HepG2 (cell line): ENCODE data around the gene C1QTNF1. TPM values are rescaled to one million over a fixed set of nuclear protein-coding genes. Genes with fewer than 3 reads are reported as not detected.

Experiments used
- ATF2 ChIP-seq: sonication (generic); formaldehyde crosslinking; IDR thresholded peaks from 2 replicates; pipeline ENCODE4 v1.4.0; 2020; ENCODE audit warnings: missing genetic modification reagents
- EHMT2 ChIP-seq: fragments of 200-600 bp; sonication (generic); IDR thresholded peaks from 2 replicates; pipeline ENCODE4 v1.7.0; 2017; ENCODE audit warnings: antibody characterized with exemption, low read depth, low read length, borderline replicate concordance
- HINFP ChIP-seq: sonication (generic); formaldehyde crosslinking; IDR thresholded peaks from 2 replicates; pipeline ENCODE4 v1.4.0; 2020; ENCODE audit warnings: low read depth, mild to moderate bottlenecking, missing genetic modification reagents
- HNRNPUL1 ChIP-seq: fragments of 200-400 bp; formaldehyde crosslinking; IDR thresholded peaks from 2 replicates; pipeline ENCODE4 v1.6.1; 2017; ENCODE audit warnings: low read depth, mild to moderate bottlenecking, low read length, moderate library complexity
- POGK ChIP-seq: sonication (generic); formaldehyde crosslinking; conservative IDR thresholded peaks from 2 replicates; pipeline ENCODE4 v1.8.0; 2022; ENCODE audit warnings: mild to moderate bottlenecking, moderate library complexity, missing genetic modification reagents
- PPARG ChIP-seq: conservative IDR thresholded peaks from 2 replicates; pipeline ENCODE4 v1.6.1; 2016; ENCODE audit warnings: missing biosample characterization, missing genetic modification reagents
- PRDM10 ChIP-seq: sonication (generic); formaldehyde crosslinking; IDR thresholded peaks from 2 replicates; pipeline ENCODE4 v1.4.0; 2020; ENCODE audit warnings: low read depth, missing genetic modification reagents
- TBX2 ChIP-seq: sonication (generic); formaldehyde crosslinking; IDR thresholded peaks from 2 replicates; pipeline ENCODE4 v1.5.0; 2020; ENCODE audit warnings: missing genetic modification reagents, mild to moderate bottlenecking, borderline replicate concordance
- ZBTB20 ChIP-seq: sonication (generic); formaldehyde crosslinking; IDR thresholded peaks from 2 replicates; pipeline ENCODE4 v1.8.1; 2023; ENCODE audit warnings: missing genetic modification reagents, low read depth, mild to moderate bottlenecking, borderline replicate concordance
- polyA plus RNA-seq, 8 experiments: library from polyadenylated mRNA; depleted of rRNA in 3 of 8; stranded (reverse) in 7 of 8; unstranded in 1 of 8; fragments of >200 nt; fragmentation: Illumina TruSeq in 4 of 8; extraction: Trizol in 4 of 8; gene quantifications; 2 replicates each; pipeline versions ENCODE4 v1.2.1 to v1.2.3, GENCODE V29; 2011 to 2016; ENCODE audit warnings: low read depth in 4 of 8, missing spikeins in 1 of 8, mixed read lengths in 1 of 8; ENCODE audit not compliant: insufficient read depth in 1 of 8
- total RNA-seq, 5 experiments: library from RNA; depleted of rRNA; stranded (reverse); fragments of >200 nt; fragmentation: Illumina TruSeq; extraction: Trizol; gene quantifications; 2 replicates each; pipeline ENCODE4 v1.2.3, GENCODE V29; 2016; ENCODE audit warnings: low read depth in 1 of 5
- TF ChIP-seq, protein P1 (sequence below): IDR thresholded peaks from 2 replicates; pipeline ENCODE4 v1.6.1; 2016; ENCODE audit warnings: low read depth, missing genetic modification reagents, missing compliant biosample characterization
- TF ChIP-seq, protein P2 (sequence below): sonication (generic); formaldehyde crosslinking; IDR thresholded peaks from 2 replicates; pipeline ENCODE4 v1.5.0; 2020; ENCODE audit warnings: missing genetic modification reagents

C1QTNF1 gene
- total and polyA plus RNA-seq, 2 of the 13 experiments (the other 11 are each of a cell fraction or from before 2014, with no cell fraction given), result 0.18 to 0.86 TPM

DNA sequence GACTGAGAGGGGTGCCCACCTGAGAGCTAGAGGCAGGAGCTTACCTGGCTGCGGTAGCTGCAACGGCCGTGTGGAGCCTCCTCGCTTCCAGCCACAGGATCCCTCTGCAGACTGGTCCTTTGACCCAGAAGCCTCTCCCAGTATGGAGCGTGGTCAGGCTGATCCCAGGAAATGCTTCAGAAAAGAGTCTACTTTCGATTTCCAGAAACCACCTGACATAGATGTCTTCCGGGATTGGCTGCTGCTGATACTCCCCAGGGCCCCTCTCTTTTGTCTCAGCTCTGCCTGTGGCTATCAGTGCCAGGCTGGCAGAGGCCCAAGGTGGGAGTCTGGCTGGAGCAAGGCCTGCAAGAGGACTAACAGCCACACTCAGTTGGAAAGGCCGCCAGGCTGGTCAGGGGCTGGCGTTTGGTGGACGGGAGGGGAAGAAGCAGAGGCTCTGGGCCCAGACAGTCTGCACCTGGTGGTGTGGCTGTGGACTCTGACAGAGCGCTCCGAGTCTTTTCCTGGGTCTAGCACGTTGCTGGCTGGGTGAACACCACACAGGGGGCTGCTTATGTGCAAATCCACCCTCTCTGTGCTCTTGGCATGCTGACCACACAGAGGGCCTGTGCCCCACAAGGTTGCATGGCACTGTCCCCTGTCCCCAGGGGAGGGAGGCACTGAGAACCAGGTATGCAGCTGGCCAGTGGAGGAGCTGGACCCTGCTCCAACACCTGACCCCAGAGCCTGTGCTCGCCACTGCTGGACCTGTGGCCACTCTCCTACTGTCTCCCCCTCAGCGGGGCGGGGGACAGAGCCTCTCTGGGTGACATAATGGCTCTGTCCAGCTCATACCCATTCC is 44.0 kb upstream of the C1QTNF1 start, which contains the start of gene LGALS3BP (continued):
- TF ChIP-seq HINFP (CRISPR knock-in tag) (no peak; the same call in 1 of the 2 replicates), HNRNPUL1 (no peak), POGK (CRISPR knock-in tag) (peak; percentile 91), PPARG (peak; percentile 85), EHMT2 (no peak), TBX2 (CRISPR knock-in tag) (peak; percentile 55), ATF2 (CRISPR knock-in tag) (0 out of 2 replicates have a peak, but pooled peaks have one; percentile 29), PRDM10 (no peak; the same call in 1 of the 2 replicates), ZBTB20 (no peak; the same call in 1 of the 2 replicates)
- TF ChIP-seq, protein P1, sequence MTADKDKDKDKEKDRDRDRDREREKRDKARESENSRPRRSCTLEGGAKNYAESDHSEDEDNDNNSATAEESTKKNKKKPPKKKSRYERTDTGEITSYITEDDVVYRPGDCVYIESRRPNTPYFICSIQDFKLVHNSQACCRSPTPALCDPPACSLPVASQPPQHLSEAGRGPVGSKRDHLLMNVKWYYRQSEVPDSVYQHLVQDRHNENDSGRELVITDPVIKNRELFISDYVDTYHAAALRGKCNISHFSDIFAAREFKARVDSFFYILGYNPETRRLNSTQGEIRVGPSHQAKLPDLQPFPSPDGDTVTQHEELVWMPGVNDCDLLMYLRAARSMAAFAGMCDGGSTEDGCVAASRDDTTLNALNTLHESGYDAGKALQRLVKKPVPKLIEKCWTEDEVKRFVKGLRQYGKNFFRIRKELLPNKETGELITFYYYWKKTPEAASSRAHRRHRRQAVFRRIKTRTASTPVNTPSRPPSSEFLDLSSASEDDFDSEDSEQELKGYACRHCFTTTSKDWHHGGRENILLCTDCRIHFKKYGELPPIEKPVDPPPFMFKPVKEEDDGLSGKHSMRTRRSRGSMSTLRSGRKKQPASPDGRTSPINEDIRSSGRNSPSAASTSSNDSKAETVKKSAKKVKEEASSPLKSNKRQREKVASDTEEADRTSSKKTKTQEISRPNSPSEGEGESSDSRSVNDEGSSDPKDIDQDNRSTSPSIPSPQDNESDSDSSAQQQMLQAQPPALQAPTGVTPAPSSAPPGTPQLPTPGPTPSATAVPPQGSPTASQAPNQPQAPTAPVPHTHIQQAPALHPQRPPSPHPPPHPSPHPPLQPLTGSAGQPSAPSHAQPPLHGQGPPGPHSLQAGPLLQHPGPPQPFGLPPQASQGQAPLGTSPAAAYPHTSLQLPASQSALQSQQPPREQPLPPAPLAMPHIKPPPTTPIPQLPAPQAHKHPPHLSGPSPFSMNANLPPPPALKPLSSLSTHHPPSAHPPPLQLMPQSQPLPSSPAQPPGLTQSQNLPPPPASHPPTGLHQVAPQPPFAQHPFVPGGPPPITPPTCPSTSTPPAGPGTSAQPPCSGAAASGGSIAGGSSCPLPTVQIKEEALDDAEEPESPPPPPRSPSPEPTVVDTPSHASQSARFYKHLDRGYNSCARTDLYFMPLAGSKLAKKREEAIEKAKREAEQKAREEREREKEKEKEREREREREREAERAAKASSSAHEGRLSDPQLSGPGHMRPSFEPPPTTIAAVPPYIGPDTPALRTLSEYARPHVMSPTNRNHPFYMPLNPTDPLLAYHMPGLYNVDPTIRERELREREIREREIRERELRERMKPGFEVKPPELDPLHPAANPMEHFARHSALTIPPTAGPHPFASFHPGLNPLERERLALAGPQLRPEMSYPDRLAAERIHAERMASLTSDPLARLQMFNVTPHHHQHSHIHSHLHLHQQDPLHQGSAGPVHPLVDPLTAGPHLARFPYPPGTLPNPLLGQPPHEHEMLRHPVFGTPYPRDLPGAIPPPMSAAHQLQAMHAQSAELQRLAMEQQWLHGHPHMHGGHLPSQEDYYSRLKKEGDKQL (CRISPR knock-in tag), result peak; percentile 1; the same call in 1 of the 2 replicates
- TF ChIP-seq, protein P2, sequence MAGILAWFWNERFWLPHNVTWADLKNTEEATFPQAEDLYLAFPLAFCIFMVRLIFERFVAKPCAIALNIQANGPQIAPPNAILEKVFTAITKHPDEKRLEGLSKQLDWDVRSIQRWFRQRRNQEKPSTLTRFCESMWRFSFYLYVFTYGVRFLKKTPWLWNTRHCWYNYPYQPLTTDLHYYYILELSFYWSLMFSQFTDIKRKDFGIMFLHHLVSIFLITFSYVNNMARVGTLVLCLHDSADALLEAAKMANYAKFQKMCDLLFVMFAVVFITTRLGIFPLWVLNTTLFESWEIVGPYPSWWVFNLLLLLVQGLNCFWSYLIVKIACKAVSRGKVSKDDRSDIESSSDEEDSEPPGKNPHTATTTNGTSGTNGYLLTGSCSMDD (CRISPR knock-in tag), result 0 out of 2 replicates have a peak, but pooled peaks have one; percentile 22
